Testis (tissue), 2 donors: ENCODE results near the gene CD96.

ENCODE experiments used
- POLR2A ChIP-seq: fragments of 450-650 bp; IDR thresholded peaks from one replicate; pipeline ENCODE4 v1.6.1; 2017; ENCODE audit warnings: antibody characterized with exemption, mild to moderate bottlenecking, moderate library complexity
- TF ChIP-seq, protein P1 (sequence below), 3 experiments: fragments of 450-650 bp in 2 of 3; fragments of 200-600 bp in 1 of 3; sonication (generic) in 1 of 3; IDR thresholded peaks; one replicate each; pipeline ENCODE4 v1.5.1; 2016 to 2019; ENCODE audit warnings: antibody characterized with exemption in 3 of 3, mild to moderate bottlenecking in 2 of 3, moderate library complexity in 1 of 3

DNA sequence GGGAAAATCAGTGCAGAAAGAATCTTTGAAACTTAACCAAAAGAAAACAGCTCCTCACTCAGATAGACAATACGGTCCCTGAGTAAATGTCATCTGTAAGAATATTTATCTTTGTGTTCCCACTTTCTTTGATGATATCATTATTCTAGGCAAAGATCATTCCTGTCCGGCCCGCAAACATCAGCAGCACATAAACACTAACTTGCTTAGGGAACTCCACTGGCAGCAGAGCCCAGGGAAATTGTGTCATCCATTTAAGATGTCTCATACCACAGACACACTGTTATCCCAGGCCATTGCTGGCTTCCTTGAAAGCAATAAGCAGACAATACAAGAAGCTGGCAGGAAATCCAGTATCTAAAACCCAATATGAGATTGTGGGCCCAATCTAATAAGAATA lies 20.1 kb upstream of the CD96 start:
- TF ChIP-seq POLR2A, result no peak
- TF ChIP-seq, protein P1, sequence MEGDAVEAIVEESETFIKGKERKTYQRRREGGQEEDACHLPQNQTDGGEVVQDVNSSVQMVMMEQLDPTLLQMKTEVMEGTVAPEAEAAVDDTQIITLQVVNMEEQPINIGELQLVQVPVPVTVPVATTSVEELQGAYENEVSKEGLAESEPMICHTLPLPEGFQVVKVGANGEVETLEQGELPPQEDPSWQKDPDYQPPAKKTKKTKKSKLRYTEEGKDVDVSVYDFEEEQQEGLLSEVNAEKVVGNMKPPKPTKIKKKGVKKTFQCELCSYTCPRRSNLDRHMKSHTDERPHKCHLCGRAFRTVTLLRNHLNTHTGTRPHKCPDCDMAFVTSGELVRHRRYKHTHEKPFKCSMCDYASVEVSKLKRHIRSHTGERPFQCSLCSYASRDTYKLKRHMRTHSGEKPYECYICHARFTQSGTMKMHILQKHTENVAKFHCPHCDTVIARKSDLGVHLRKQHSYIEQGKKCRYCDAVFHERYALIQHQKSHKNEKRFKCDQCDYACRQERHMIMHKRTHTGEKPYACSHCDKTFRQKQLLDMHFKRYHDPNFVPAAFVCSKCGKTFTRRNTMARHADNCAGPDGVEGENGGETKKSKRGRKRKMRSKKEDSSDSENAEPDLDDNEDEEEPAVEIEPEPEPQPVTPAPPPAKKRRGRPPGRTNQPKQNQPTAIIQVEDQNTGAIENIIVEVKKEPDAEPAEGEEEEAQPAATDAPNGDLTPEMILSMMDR (IDR thresholded peaks at IDR 0.05), result no peak
